ENCODE measurements around the gene BSPH1.

DNA sequence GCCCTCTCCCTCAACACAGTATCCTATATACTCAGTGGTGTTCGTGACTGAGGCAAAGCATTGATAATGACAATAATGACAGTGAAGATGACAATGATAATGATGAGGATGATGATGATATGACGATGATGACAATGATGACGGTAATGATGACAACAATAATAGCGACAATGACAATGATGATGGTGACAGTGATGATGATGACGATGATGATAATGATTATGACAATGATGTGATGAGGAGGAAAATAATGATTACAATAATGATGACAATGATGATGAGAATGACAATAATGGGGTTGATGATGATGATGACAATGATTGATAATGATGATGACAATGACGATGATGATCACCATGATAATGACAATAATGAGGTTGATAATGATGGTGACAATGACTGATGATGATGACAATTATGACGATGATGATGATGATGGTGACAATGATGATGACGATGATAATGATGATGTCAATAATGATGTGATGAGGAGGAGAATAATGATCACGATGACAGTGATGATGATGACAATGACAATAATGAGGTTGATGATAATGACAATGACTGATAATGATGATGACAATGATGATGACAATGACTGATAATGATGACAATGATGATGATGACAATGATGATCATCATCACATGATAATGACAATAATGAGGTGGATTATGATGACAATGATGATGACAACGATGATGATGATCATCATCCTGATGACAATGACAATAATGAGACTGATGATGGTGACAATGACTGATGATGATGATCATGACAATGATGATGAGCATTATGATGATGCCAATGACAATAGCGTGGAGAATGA, 19.2 kb upstream of the BSPH1 start:
- no peak for TF ChIP-seq CTCF (IDR thresholded peaks at IDR 0.05)
- TF ChIP-seq POLR2A (IDR thresholded peaks at IDR 0.05) = no peak

Measured in Peyer's patch (tissue), 4 donors.